Natural killer cell treated with Interleukin-12 subunit alpha and Interleukin-12 subunit beta and Interleukin-15 and Interleukin-18, amount 100 ng/mL, for 72 hours (primary cell): ENCODE data around the gene SLC2A13. TPM values are rescaled to one million over a fixed set of nuclear protein-coding genes. Genes with fewer than 3 reads are reported as not detected.
"Not testable (repeated sequence)": the region's sequence is repeated elsewhere in the genome, so short reads cannot be mapped to it uniquely, and the experiment has no call there.

Experiments used
- ATAC-seq, 2 donors: fragments of 150-1000 bp; cut with Tn5 transposase in 1 of 2; sonication (Bioruptor Pico), chemical (Tn5 transposase) in 1 of 2; 2 replicates each; pipeline ENCODE4 v1.10.0; 2021
- DNase-seq: peaks from one replicate; pipeline ENCODE4 v3.0.0; 2022; ENCODE audit warnings: low spot score
- H3K27ac Mint-ChIP-seq, 2 donors: 1 replicate in 1 of 2; 2 replicates in 1 of 2; pipeline ENCODE4 v1.8.0; 2022; ENCODE audit warnings: mixed read lengths in 2 of 2, mild to moderate bottlenecking in 1 of 2, moderate library complexity in 1 of 2
- H3K27me3 Mint-ChIP-seq, 2 donors: 1 replicate in 1 of 2; 2 replicates in 1 of 2; pipeline ENCODE4 v1.8.0; 2022; ENCODE audit warnings: mixed read lengths in 2 of 2
- H3K36me3 Mint-ChIP-seq: one replicate; pipeline ENCODE4 v1.8.0; 2022; ENCODE audit warnings: mixed read lengths
- H3K4me1 Mint-ChIP-seq, 2 donors: 1 replicate in 1 of 2; 2 replicates in 1 of 2; pipeline ENCODE4 v1.8.0; 2022; ENCODE audit warnings: low read depth in 2 of 2, mixed read lengths in 2 of 2, mild to moderate bottlenecking in 1 of 2
- H3K4me3 Mint-ChIP-seq: one replicate; pipeline ENCODE4 v1.8.0; 2022; ENCODE audit warnings: mixed read lengths
- H3K9me3 Mint-ChIP-seq: 2 replicates; pipeline ENCODE4 v1.8.0; 2022; ENCODE audit warnings: mixed read lengths
- total RNA-seq, 2 donors: library from RNA; stranded (reverse); gene quantifications; one replicate each; pipeline ENCODE4 v1.2.3, GENCODE V29; 2022

Gene SLC2A13
- total RNA-seq, 2 donors from 2014 or later, result 6.8 to 9.1 TPM

DNA sequence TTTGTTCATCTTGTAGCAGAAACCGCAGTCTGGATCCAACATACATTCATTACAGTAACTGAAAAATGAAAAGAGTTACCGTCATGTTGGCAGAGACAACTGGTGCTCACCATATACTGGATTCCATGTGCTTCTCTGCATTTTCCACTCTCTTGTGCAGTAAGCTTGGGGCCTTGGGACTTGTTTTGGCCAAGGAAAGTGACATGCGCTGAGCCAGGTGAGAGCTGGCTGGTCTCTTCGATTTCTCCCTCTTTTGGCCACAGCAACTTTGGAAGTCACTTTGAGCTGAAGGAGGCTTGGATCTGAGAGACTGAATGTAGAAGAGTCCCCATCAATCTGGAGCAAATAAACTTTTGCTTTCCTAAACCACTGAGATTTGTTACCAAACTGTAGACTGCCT, 275.7 kb downstream of the SLC2A13 start:
- ATAC-seq (no peak), DNase-seq (no peak)
- peaks cover 4% of the 10 kb centered on the region for H3K36me3 Mint-ChIP-seq
- no peak overlapping the region for H3K27ac Mint-ChIP-seq
- no peaks in the 10 kb centered on the region for H3K9me3 Mint-ChIP-seq
- no peak overlapping the region for H3K4me3 Mint-ChIP-seq
- H3K4me1 Mint-ChIP-seq, result no peaks in the 10 kb centered on the region
- H3K27me3 Mint-ChIP-seq, result no peaks in the 10 kb centered on the region

DNA sequence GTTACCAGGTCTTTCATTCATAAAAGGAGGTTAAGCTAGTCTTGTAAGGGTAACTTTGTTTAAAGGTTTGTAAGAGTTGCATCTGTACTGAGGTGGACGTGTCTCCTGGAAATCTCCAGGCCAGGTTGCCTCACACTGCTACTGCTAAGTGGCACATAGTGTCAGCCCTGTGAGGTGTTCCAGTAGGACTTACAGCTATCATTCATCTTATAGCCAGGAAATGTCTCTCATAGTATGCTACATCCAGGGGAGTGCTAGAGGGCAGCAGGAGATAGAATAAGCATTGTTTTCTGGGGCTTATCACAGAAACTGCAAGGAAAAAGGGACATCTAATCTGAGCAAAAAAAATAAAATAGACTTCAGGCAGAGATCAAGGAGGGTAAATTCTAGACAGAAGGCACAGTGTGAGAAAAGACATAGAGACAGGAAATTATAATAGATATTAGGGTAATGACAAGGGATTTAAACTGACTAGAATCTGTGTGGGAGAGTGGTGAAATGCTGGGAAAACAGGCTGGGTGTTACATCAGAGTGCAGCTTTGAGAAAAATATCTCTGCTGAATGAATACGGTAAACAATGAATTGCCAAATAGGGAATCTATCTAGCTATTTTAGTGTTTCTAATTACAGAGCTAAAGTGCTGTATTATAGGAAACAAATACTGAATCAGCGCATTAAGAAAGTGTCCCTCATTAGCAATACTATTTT, 281.2 kb downstream of the SLC2A13 start:
- H3K4me1 Mint-ChIP-seq, result no peaks in the 10 kb centered on the region
- H3K9me3 Mint-ChIP-seq, result no peaks in the 10 kb centered on the region
- peaks cover 4% of the 10 kb centered on the region for H3K36me3 Mint-ChIP-seq
- DNase-seq (no peak), ATAC-seq (no peak)
- H3K27me3 Mint-ChIP-seq, result no peaks in the 10 kb centered on the region
- no peak overlapping the region for H3K4me3 Mint-ChIP-seq
- no peak overlapping the region for H3K27ac Mint-ChIP-seq

DNA sequence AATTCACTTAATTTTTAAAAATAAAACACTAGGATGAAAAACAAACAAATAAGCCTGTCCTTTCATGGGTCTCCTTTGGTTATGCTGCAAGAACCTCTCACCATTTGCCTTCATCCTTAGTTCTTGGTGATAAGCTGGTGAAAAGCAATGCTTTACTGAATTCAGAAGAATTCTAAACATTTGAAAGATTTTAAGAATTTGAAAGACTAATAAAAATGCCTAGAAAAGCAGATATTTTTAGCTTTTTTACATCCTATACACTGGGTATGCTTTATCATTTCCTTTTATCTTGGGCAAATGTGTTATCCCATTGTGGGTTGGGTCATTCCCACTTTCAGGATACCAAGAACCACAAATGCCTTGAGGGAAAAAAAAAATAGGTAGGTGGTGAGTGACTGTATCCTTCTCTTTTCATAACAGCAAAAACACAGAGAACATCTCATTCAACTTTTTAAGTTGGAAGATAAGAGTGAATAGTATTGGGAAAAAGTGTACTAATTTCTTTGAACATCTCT, 289.2 kb downstream of the SLC2A13 start:
- DNase-seq (no peak), ATAC-seq (no peak)
- Mint-ChIP-seq H3K27ac (no peak overlapping the region), H3K4me1 (no peaks in the 10 kb centered on the region), H3K4me3 (no peak overlapping the region), H3K36me3 (no peaks in the 10 kb centered on the region), H3K27me3 (no peaks in the 10 kb centered on the region), H3K9me3 (peaks cover 3% of the 10 kb centered on the region)

DNA sequence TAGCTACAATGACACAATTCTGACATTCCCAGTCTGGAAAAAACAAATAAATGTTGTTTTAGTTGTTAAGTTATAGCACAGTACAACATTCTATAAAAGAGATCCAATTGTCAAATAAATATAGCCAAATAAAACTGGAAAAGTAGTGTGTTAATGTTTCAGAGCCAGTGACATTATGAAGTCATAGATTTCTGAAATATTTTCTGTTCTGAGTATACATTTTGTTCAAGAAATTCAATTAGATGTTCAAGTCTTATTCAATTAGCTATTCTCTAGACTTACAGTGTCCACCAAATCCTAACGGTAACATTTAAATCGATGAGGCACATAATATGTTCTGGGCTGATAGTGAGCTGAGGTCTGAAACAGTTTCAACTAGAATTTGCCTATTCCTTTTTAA, 290.1 kb downstream of the SLC2A13 start:
- Mint-ChIP-seq H3K4me3 (no peak overlapping the region), H3K4me1 (no peaks in the 10 kb centered on the region), H3K36me3 (no peaks in the 10 kb centered on the region), H3K9me3 (peaks cover 3% of the 10 kb centered on the region), H3K27ac (no peak overlapping the region), H3K27me3 (no peaks in the 10 kb centered on the region)
- DNase-seq (no peak), ATAC-seq (no peak)

DNA sequence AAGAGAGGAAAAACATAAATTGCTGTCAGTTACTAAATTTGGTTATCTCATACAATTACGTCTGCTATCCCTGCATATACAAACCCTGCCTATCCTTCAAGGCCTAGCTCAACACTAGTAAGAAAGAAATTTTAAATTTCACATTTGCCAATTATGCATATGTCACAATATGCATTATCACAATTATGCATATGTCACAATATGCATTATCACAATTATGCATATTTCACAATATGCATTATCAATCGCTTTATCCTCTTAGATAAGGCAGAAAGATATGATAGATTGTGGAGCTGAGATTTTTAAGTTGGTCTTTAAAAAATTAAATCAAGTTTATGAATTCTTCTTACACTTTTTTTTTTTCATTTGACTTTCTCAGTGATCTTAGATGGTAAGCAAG, 291.3 kb downstream of the SLC2A13 start:
- peaks cover 3% of the 10 kb centered on the region for H3K9me3 Mint-ChIP-seq
- no peaks in the 10 kb centered on the region for H3K4me1 Mint-ChIP-seq
- no peaks in the 10 kb centered on the region for H3K27me3 Mint-ChIP-seq
- no peak overlapping the region for H3K4me3 Mint-ChIP-seq
- DNase-seq (no peak), ATAC-seq (no peak)
- H3K36me3 Mint-ChIP-seq, result no peaks in the 10 kb centered on the region
- H3K27ac Mint-ChIP-seq, result no peak overlapping the region

DNA sequence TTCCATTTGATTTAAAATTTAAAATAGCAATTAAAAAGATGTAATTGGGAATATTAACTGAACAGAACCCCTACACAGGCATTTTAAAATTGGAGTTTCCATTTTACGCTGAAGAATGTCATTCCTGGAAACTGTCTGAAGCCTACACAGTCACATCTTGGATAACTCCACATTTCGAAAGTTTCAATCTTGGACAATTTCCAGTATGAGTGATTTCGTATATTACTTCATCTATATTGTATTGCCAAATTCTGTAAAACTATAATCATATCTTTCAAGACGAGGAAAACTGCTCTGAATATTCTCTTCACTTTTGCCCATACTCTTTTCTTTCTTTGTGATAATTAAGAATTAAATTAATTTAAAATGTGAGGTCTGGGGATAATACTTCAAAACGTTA, 292.1 kb downstream of the SLC2A13 start:
- Mint-ChIP-seq H3K27ac (no peak overlapping the region), H3K9me3 (peaks cover 3% of the 10 kb centered on the region), H3K4me1 (no peaks in the 10 kb centered on the region), H3K36me3 (no peaks in the 10 kb centered on the region), H3K27me3 (no peaks in the 10 kb centered on the region), H3K4me3 (no peak overlapping the region)
- ATAC-seq, result no peak
- DNase-seq, result no peak

DNA sequence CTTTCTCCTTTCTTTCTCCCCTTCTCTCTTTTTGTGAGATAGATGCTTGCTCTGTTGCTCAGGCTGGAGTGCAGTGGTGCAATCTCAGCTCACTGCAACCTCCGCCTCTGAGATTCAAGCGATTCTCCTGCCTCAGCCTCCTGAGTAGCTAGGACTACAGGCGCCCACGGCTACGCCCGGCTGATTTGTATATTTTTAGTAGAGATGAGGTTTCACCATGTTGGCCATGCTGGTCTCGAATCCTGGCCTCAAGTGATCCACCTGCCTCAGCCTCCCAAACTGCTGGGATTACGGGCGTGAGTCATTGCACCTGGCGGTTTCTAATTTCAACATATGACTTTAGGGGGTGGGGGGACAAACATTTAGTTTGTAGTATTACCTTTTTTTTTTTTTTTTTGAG, 293.4 kb downstream of the SLC2A13 start:
- H3K4me3 Mint-ChIP-seq, H3K27ac Mint-ChIP-seq, H3K9me3 Mint-ChIP-seq, H3K36me3 Mint-ChIP-seq, ATAC-seq, DNase-seq, H3K27me3 Mint-ChIP-seq, H3K4me1 Mint-ChIP-seq: not testable (repeated sequence)

DNA sequence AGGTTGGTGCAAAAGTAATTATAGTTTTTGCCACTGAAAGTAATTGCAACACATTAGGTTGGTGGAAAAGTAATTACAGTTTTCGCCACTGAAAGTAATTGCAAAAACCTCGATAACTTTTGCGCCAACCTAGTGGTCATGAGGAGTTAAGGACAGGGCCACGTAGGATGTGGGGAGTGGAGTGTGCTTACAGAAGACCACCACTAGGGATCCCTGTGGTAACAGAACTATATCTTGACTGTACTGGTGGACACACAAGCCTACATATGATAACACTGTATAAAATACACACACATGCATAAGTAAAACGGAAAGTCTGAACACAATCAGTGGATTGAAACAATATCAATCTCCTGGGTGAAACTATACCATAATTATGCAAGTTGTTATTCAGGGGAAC, 298.8 kb downstream of the SLC2A13 start:
- peaks cover 6% of the 10 kb centered on the region in 2 donors for H3K4me1 Mint-ChIP-seq
- no peaks in the 10 kb centered on the region for H3K36me3 Mint-ChIP-seq
- no peaks in the 10 kb centered on the region for H3K27me3 Mint-ChIP-seq
- no peaks in the 10 kb centered on the region for H3K9me3 Mint-ChIP-seq
- H3K27ac Mint-ChIP-seq, result no peak overlapping the region
- H3K4me3 Mint-ChIP-seq, result no peak overlapping the region
- ATAC-seq (peak in 1 of 2 donors; percentile 49), DNase-seq (no peak)

DNA sequence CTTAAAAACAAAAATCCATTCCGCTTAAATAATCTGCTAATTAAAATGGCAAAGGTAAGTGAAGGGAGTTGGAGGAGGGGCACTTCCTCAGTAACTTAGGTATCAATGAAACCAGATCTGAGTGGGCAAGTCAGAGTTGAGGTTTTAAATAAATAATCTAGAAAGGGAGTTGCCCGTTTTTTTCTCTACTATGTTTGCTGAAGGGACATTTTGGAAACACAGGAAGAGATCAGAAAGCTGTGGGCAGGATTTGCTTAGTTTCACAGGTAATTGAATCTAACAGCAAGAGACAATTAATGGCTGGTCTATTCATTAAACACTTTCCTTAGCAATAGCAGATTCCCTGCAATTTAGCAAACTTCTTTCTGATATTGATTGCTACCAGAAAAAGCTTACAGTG, 300.2 kb downstream of the SLC2A13 start:
- DNase-seq (no peak), ATAC-seq (no peak)
- no peak overlapping the region for H3K27ac Mint-ChIP-seq
- no peaks in the 10 kb centered on the region for H3K27me3 Mint-ChIP-seq
- H3K36me3 Mint-ChIP-seq, result no peaks in the 10 kb centered on the region
- no peaks in the 10 kb centered on the region for H3K9me3 Mint-ChIP-seq
- peaks cover 6% of the 10 kb centered on the region in 2 donors for H3K4me1 Mint-ChIP-seq
- H3K4me3 Mint-ChIP-seq, result no peak overlapping the region

DNA sequence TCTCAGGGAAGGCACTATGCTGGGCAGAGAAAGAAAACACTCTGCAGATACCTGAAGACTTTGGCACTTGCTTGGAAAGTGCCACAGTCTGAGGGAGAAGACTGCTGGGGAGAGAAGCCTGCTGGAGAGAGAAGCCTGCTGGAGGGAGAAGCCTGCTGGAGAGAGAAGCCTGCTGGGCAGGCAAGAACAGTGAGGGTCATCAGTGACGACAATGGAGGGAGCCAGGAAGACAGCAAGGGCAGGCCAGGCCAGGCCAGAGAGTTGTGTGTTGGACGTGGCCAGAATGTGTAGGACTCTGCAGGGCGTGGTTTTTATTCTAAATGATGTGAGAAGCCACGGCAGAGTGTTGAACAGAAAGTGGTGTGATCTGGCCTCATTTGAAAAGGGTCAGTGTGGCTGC, 301.0 kb downstream of the SLC2A13 start:
- no peaks in the 10 kb centered on the region for H3K36me3 Mint-ChIP-seq
- DNase-seq (no peak), ATAC-seq (peak in 1 of 2 donors; percentile 60)
- H3K4me1 Mint-ChIP-seq, result peaks cover 6% of the 10 kb centered on the region in 2 donors
- H3K4me3 Mint-ChIP-seq, result no peak overlapping the region
- H3K27ac Mint-ChIP-seq, result no peak overlapping the region
- H3K27me3 Mint-ChIP-seq, result no peaks in the 10 kb centered on the region
- no peaks in the 10 kb centered on the region for H3K9me3 Mint-ChIP-seq

DNA sequence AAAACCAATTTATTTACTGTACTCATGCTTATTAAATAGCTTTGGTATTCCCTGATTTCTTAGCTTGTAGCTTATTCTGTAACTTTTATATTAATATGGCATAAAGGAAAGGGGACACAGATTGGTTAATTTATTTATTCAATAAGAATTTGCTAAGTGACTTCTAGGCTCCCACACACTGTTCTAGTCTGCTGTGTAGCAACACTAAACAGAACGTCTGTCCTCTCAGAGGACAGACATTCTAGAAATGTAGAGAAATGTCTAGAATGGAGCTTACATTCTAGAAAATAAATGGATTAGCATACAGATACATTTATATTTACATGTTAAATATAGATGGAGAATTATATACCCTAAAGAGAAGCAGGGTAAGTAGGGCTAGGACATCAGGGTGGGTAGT, 301.4 kb downstream of the SLC2A13 start:
- DNase-seq, result no peak
- Mint-ChIP-seq H3K4me1 (peaks cover 6% of the 10 kb centered on the region in 2 donors), H3K27ac (no peak overlapping the region), H3K36me3 (no peaks in the 10 kb centered on the region), H3K4me3 (no peak overlapping the region), H3K27me3 (no peaks in the 10 kb centered on the region), H3K9me3 (no peaks in the 10 kb centered on the region)
- no peak for ATAC-seq

DNA sequence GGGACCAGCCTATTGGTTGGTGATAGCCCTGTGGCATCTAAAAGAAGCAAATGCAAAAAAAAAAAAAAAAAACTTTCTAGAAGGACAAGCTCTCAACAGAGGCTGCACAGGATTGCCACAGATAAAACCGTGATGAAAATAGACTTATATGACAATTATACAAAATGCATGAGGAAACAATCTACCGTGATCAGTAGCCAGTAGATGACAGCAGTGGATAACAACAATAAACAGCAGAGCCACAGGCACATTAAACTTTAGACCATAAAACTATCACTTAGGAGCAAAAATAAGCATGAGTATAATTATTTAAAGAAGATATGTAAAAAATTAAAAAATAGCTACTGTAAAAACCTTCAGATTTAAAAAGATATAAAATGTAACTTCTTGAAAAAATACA, 302.7 kb downstream of the SLC2A13 start:
- H3K9me3 Mint-ChIP-seq, result no peaks in the 10 kb centered on the region
- peaks cover 6% of the 10 kb centered on the region in 2 donors for H3K4me1 Mint-ChIP-seq
- DNase-seq, result no peak
- no peak overlapping the region for H3K4me3 Mint-ChIP-seq
- no peak for ATAC-seq
- H3K27ac Mint-ChIP-seq, result no peak overlapping the region
- no peaks in the 10 kb centered on the region for H3K36me3 Mint-ChIP-seq
- H3K27me3 Mint-ChIP-seq, result no peaks in the 10 kb centered on the region

DNA sequence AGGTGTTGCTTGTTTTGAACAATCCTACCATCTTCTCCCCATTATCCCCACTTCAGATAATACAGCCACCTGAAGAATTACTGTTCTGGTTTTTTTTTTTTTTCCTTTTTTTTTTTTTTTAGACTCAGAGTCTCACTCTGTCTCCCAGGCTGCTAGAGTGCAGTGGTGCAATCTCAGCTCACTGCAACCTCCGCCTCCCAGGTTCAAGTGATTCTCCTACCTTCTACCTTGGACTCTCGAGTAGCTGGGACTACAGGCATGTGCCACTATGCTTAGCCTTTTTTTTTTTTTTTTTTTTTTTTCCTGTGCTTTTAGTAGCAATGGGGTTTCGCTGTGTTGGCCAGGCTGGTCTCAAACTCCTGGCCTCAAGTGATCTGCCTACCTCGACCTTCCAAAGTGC, 306.9 kb downstream of the SLC2A13 start:
- Mint-ChIP-seq H3K4me1 (no peaks in the 10 kb centered on the region), H3K27ac (no peak overlapping the region), H3K4me3 (no peak overlapping the region), H3K9me3 (no peaks in the 10 kb centered on the region), H3K36me3 (no peaks in the 10 kb centered on the region), H3K27me3 (no peaks in the 10 kb centered on the region)
- no peak for ATAC-seq
- no peak for DNase-seq

DNA sequence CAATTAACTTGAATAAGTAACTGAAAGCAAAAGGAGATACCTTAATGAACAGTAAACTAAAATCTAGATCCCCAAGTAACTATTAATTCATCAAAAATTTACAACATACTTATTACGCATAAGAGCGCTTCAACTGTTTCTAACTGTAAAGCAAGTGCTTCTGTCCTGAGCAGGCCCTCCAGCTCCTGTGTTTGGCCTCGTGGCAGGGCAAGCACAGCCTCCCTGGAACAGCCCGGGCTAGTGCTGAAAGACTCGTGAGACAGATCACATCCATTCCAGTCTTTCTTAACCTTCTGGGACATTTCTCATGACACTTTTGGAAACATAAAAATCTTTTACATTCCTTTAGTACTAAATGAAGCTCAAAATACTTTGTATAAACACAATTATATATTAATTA, 307.5 kb downstream of the SLC2A13 start:
- Mint-ChIP-seq H3K9me3 (no peaks in the 10 kb centered on the region), H3K4me1 (no peaks in the 10 kb centered on the region), H3K4me3 (no peak overlapping the region), H3K27me3 (no peaks in the 10 kb centered on the region), H3K36me3 (no peaks in the 10 kb centered on the region), H3K27ac (no peak overlapping the region)
- DNase-seq (no peak), ATAC-seq (no peak)

DNA sequence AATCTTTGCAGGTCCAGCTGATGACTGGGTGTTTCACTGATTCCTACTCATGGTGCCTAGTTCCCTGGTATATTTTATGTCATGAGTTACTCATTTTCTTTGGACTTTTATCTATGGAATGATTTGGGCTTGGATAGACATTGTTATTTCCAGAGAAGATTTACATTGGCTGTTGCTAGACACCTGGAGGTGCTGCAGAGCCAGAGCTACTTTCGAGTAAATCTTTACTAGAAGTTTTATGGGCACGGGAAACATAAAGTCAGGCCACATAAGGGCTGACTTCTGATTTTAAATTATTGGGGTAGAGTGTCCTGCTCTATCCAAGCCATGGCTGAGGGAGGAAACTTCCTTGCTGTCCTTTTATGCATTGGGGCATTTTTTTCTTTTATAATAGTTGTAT, 310.4 kb downstream of the SLC2A13 start:
- Mint-ChIP-seq H3K4me1 (no peaks in the 10 kb centered on the region), H3K9me3 (no peaks in the 10 kb centered on the region), H3K36me3 (no peaks in the 10 kb centered on the region), H3K4me3 (no peak overlapping the region), H3K27me3 (no peaks in the 10 kb centered on the region), H3K27ac (no peak overlapping the region)
- ATAC-seq (no peak), DNase-seq (no peak)
